Neural progenitor cell (in vitro differentiated cells): ENCODE measurements around the gene CYP2C19. TPM values are rescaled to one million over a fixed set of nuclear protein-coding genes. Genes with fewer than 3 reads are reported as not detected.

Experiments used
- DNase-seq: peaks from one replicate; pipeline ENCODE4 v3.0.0-alpha.2; 2016; ENCODE audit warnings: low spot score
- H2AFZ ChIP-seq: fragments of 200-600 bp; sonication (generic); replicated peaks from 2 replicates; pipeline ENCODE4 v1.6.1; 2016; ENCODE audit warnings: antibody characterized with exemption
- H3F3A ChIP-seq: fragments of 200-600 bp; sonication (generic); 2 replicates; pipeline ENCODE4 v1.6.1; 2016; ENCODE audit warnings: antibody characterized with exemption, low read depth
- H3K27ac ChIP-seq: fragments of 200-600 bp; sonication (generic); 2 replicates; pipeline ENCODE4 v1.5.1; 2016; ENCODE audit warnings: mild to moderate bottlenecking
- H3K27me3 ChIP-seq: fragments of 200-600 bp; sonication (generic); 2 replicates; pipeline ENCODE4 v1.6.1; 2016; ENCODE audit warnings: mild to moderate bottlenecking, moderate library complexity
- H3K36me3 ChIP-seq: fragments of 200-600 bp; sonication (generic); 2 replicates; pipeline ENCODE4 v1.5.1; 2016
- H3K4me1 ChIP-seq: fragments of 200-600 bp; sonication (generic); 2 replicates; pipeline ENCODE4 v1.6.1; 2016; ENCODE audit warnings: mixed run types
- H3K4me2 ChIP-seq: fragments of 200-600 bp; sonication (generic); 2 replicates; pipeline ENCODE4 v1.6.1; 2016
- H3K4me3 ChIP-seq: fragments of 200-600 bp; sonication (generic); 2 replicates; pipeline ENCODE4 v1.5.1; 2016
- H3K79me2 ChIP-seq: fragments of 200-600 bp; sonication (generic); 2 replicates; pipeline ENCODE4 v1.6.1; 2016; ENCODE audit warnings: low read depth
- H3K9ac ChIP-seq: fragments of 200-600 bp; sonication (generic); 2 replicates; pipeline ENCODE4 v1.6.1; 2016
- H3K9me3 ChIP-seq: fragments of 200-600 bp; sonication (generic); 2 replicates; pipeline ENCODE4 v1.5.1; 2016; ENCODE audit warnings: low read depth
- H4K20me1 ChIP-seq: fragments of 200-600 bp; sonication (generic); 2 replicates; pipeline ENCODE4 v1.6.1; 2016; ENCODE audit warnings: low read depth
- H3K27ac Mint-ChIP-seq: 3 replicates; pipeline ENCODE4 v1.8.0; 2021; ENCODE audit warnings: mixed read lengths
- H3K27me3 Mint-ChIP-seq: 2 replicates; pipeline ENCODE4 v1.8.0; 2022; ENCODE audit warnings: low read depth, mild to moderate bottlenecking, inconsistent platforms, moderate library complexity, mixed read lengths; ENCODE audit not compliant: insufficient read depth
- H3K36me3 Mint-ChIP-seq: 3 replicates; pipeline ENCODE4 v1.8.0; 2021; ENCODE audit warnings: mixed read lengths
- H3K4me1 Mint-ChIP-seq: 3 replicates; pipeline ENCODE4 v1.8.0; 2021; ENCODE audit warnings: mixed read lengths
- H3K4me3 Mint-ChIP-seq: 3 replicates; pipeline ENCODE4 v1.8.0; 2021; ENCODE audit warnings: mild to moderate bottlenecking, moderate library complexity, mixed read lengths
- H3K9me3 Mint-ChIP-seq: 3 replicates; pipeline ENCODE4 v1.8.0; 2020; ENCODE audit warnings: mixed read lengths
- EZH2 ChIP-seq: fragments of 200-600 bp; sonication (generic); IDR thresholded peaks from 2 replicates; pipeline ENCODE4 v1.6.1; 2017; ENCODE audit warnings: antibody characterized with exemption, mild to moderate bottlenecking, moderate library complexity
- EZH2phosphoT487 ChIP-seq: fragments of 200-600 bp; sonication (generic); IDR thresholded peaks from 2 replicates; pipeline ENCODE4 v1.6.1; 2017; ENCODE audit warnings: antibody characterized with exemption
- total RNA-seq: library from RNA; depleted of rRNA; stranded (reverse); fragments of >200 nt; gene quantifications from 2 replicates; pipeline ENCODE4 v1.2.3, GENCODE V29; 2015; ENCODE audit warnings: low replicate concordance
- TF ChIP-seq, protein P1 (sequence below): fragments of 200-600 bp; sonication (generic); IDR thresholded peaks from 2 replicates; pipeline ENCODE4 v1.5.1; 2017; ENCODE audit warnings: antibody characterized with exemption, mild to moderate bottlenecking

The CYP2C19 gene
- total RNA-seq, 1 donor from 2014 or later, result not detected

DNA sequence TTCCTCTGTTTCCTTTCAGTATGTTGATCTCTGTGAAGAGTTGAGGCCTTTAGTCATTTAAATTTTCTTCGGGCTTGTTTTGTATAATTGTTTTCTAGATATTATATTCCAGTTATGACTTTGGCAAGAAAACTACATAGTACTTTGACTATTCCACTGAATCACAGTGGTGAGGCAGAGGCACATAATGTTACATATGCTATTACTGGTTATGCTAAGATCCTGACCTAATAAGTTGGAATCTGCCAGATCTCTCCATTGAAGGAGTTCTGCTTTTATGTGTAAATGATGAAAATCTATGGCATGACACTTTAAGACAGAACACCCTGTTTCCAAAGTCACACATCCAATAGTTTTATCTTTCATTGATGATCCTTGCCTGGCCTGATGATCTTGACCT is 83.7 kb downstream of the CYP2C19 start:
- Histone ChIP-seq H3K36me3 (no peaks in the 10 kb centered on the region), H3K9me3 (no peaks in the 10 kb centered on the region), H3K4me1 (no peaks in the 10 kb centered on the region), H3K27me3 (no peaks in the 10 kb centered on the region), H4K20me1 (no peaks in the 10 kb centered on the region), H3F3A (no peaks in the 10 kb centered on the region), H2AFZ (no peak overlapping the region), H3K27ac (no peak overlapping the region), H3K9ac (no peak overlapping the region), H3K4me2 (no peak overlapping the region), H3K4me3 (no peak overlapping the region), H3K79me2 (no peaks in the 10 kb centered on the region)
- Mint-ChIP-seq H3K4me3 (no peak overlapping the region), H3K36me3 (no peaks in the 10 kb centered on the region), H3K27ac (no peak overlapping the region), H3K27me3 (no peaks in the 10 kb centered on the region), H3K9me3 (no peaks in the 10 kb centered on the region), H3K4me1 (no peaks in the 10 kb centered on the region)
- TF ChIP-seq, protein P1, sequence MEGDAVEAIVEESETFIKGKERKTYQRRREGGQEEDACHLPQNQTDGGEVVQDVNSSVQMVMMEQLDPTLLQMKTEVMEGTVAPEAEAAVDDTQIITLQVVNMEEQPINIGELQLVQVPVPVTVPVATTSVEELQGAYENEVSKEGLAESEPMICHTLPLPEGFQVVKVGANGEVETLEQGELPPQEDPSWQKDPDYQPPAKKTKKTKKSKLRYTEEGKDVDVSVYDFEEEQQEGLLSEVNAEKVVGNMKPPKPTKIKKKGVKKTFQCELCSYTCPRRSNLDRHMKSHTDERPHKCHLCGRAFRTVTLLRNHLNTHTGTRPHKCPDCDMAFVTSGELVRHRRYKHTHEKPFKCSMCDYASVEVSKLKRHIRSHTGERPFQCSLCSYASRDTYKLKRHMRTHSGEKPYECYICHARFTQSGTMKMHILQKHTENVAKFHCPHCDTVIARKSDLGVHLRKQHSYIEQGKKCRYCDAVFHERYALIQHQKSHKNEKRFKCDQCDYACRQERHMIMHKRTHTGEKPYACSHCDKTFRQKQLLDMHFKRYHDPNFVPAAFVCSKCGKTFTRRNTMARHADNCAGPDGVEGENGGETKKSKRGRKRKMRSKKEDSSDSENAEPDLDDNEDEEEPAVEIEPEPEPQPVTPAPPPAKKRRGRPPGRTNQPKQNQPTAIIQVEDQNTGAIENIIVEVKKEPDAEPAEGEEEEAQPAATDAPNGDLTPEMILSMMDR, result no peak
- TF ChIP-seq EZH2 (no peak), EZH2phosphoT487 (no peak)
- no peak for DNase-seq

DNA sequence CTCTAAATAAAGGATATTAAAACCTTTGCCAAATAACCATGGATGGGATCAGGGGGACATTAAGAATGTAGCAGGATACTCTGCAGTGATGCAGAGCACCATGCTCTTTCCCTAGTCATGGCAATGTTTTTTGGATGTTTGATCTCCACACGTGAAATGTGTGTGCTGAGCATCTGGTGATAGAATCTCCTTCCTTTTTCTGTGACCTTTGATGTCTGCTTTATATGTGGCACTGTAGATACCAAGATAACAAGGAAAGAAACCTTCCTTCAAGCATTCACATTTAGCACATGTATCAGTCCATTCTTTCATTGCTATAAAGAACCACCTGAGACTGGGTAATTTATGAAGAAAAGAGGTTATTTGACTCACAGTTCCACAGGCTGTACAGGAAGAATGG is 88.3 kb downstream of the CYP2C19 start:
- Histone ChIP-seq H3K4me3 (no peak overlapping the region), H2AFZ (no peak overlapping the region), H3F3A (no peaks in the 10 kb centered on the region), H3K36me3 (no peaks in the 10 kb centered on the region), H3K9ac (no peak overlapping the region), H3K9me3 (no peaks in the 10 kb centered on the region), H3K27me3 (no peaks in the 10 kb centered on the region), H3K27ac (no peak overlapping the region), H3K79me2 (no peaks in the 10 kb centered on the region), H3K4me2 (no peak overlapping the region), H3K4me1 (no peaks in the 10 kb centered on the region), H4K20me1 (no peaks in the 10 kb centered on the region)
- H3K36me3 Mint-ChIP-seq, result no peaks in the 10 kb centered on the region
- H3K4me3 Mint-ChIP-seq, result no peak overlapping the region
- TF ChIP-seq EZH2phosphoT487 (no peak), EZH2 (no peak)
- TF ChIP-seq, protein P1, result no peak
- H3K27me3 Mint-ChIP-seq, result peaks cover 6% of the 10 kb centered on the region
- H3K4me1 Mint-ChIP-seq, result no peaks in the 10 kb centered on the region
- DNase-seq, result no peak
- no peaks in the 10 kb centered on the region for H3K9me3 Mint-ChIP-seq
- H3K27ac Mint-ChIP-seq, result no peak overlapping the region

DNA sequence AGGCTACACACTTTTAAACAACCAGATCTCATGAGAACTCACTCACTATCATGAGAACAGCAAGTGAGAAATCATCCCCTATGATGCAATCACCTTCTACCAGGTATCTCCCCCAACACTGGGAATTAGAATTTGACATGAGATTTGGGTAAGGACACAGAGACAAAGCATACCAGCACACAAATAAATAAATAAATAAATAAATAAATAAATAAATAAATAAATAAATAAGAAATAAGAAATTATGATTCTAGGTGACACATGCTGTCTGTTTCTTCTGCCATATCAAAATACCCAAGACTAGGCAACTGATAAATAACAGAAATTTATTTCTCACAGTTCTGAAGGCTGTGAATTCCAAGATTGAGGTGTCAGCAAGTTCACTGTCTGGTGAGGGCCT is 88.8 kb downstream of the CYP2C19 start:
- no peak for DNase-seq
- Mint-ChIP-seq H3K9me3 (no peaks in the 10 kb centered on the region), H3K36me3 (no peaks in the 10 kb centered on the region), H3K27ac (no peak overlapping the region), H3K4me3 (no peak overlapping the region), H3K27me3 (peaks cover 6% of the 10 kb centered on the region), H3K4me1 (no peaks in the 10 kb centered on the region)
- Histone ChIP-seq H3K36me3 (no peaks in the 10 kb centered on the region), H2AFZ (no peak overlapping the region), H4K20me1 (no peaks in the 10 kb centered on the region), H3K4me1 (no peaks in the 10 kb centered on the region), H3K9ac (no peak overlapping the region), H3K27ac (no peak overlapping the region), H3K27me3 (no peaks in the 10 kb centered on the region), H3K9me3 (no peaks in the 10 kb centered on the region), H3F3A (no peaks in the 10 kb centered on the region), H3K4me2 (no peak overlapping the region), H3K79me2 (no peaks in the 10 kb centered on the region), H3K4me3 (no peak overlapping the region)
- no peak for TF ChIP-seq EZH2
- TF ChIP-seq EZH2phosphoT487, result no peak
- TF ChIP-seq, protein P1, result no peak

DNA sequence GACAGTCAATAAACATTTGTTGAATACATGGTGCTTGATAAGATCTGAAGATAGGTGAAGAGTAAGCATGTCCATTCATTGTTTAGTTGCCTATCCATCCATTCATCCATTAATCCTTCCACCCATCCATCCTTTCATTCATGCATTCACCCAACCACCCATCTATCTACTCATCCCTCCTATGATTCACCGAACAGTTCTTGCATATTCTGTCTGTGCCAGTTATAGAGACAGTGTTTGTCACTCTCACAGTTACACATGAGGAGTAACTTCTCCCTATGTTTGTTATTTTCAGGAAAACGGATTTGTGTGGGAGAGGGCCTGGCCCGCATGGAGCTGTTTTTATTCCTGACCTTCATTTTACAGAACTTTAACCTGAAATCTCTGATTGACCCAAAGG is 90.0 kb downstream of the CYP2C19 start:
- no peak overlapping the region for H3K4me3 ChIP-seq
- no peaks in the 10 kb centered on the region for H3K9me3 ChIP-seq
- H2AFZ ChIP-seq, result no peak overlapping the region
- no peaks in the 10 kb centered on the region for H3K79me2 ChIP-seq
- Mint-ChIP-seq H3K36me3 (no peaks in the 10 kb centered on the region), H3K9me3 (no peaks in the 10 kb centered on the region), H3K27ac (no peak overlapping the region), H3K4me1 (no peaks in the 10 kb centered on the region), H3K4me3 (no peak overlapping the region), H3K27me3 (peaks cover 6% of the 10 kb centered on the region)
- no peak overlapping the region for H3K4me2 ChIP-seq
- no peaks in the 10 kb centered on the region for H3K27me3 ChIP-seq
- no peaks in the 10 kb centered on the region for H3F3A ChIP-seq
- no peaks in the 10 kb centered on the region for H4K20me1 ChIP-seq
- no peaks in the 10 kb centered on the region for H3K4me1 ChIP-seq
- H3K9ac ChIP-seq, result no peak overlapping the region
- H3K27ac ChIP-seq, result no peak overlapping the region
- no peak for DNase-seq
- TF ChIP-seq EZH2phosphoT487, result no peak
- no peaks in the 10 kb centered on the region for H3K36me3 ChIP-seq
